Progenitor cell of endocrine pancreas (in vitro differentiated cells): ENCODE data around the gene GPR26. TPM values are rescaled to one million over a fixed set of nuclear protein-coding genes. Genes with fewer than 3 reads are reported as not detected.

Experiments
- DNase-seq: peaks from one replicate; pipeline ENCODE4 v3.0.0; 2021; ENCODE audit warnings: low spot score; ENCODE audit not compliant: unreplicated experiment
- H3K27ac Mint-ChIP-seq: 2 replicates; pipeline ENCODE4 v1.8.0; 2021; ENCODE audit warnings: mild to moderate bottlenecking, moderate library complexity, mixed read lengths
- H3K27me3 Mint-ChIP-seq: 2 replicates; pipeline ENCODE4 v1.8.0; 2021; ENCODE audit warnings: mixed read lengths
- H3K36me3 Mint-ChIP-seq: 2 replicates; pipeline ENCODE4 v1.8.0; 2022; ENCODE audit warnings: mixed read lengths; ENCODE audit not compliant: insufficient read depth
- H3K4me1 Mint-ChIP-seq: 2 replicates; pipeline ENCODE4 v1.8.0; 2021; ENCODE audit warnings: low read depth, mixed read lengths
- H3K4me3 Mint-ChIP-seq: 2 replicates; pipeline ENCODE4 v1.8.0; 2021; ENCODE audit warnings: low read depth, mild to moderate bottlenecking, moderate library complexity, mixed read lengths
- H3K9me3 Mint-ChIP-seq: 2 replicates; pipeline ENCODE4 v1.8.0; 2021; ENCODE audit warnings: low read depth, mixed read lengths
- CTCF ChIP-seq: fragments of 200-600 bp; sonication (generic); IDR thresholded peaks from one replicate; pipeline ENCODE4 v1.5.0; 2021; ENCODE audit warnings: antibody characterized with exemption, mild to moderate bottlenecking; ENCODE audit not compliant: unreplicated experiment
- total RNA-seq: library from RNA; stranded (reverse); gene quantifications from 2 replicates; pipeline ENCODE4 v1.2.1, GENCODE V29; 2021

Gene GPR26
- total RNA-seq, 1 donor from 2014 or later = not detected

GRCh38 chr10:123715546-123715945 is 49.4 kb downstream of the GPR26 start:
- Mint-ChIP-seq H3K4me1 (no peaks in the 10 kb centered on the region), H3K4me3 (no peak overlapping the region), H3K9me3 (no peaks in the 10 kb centered on the region), H3K36me3 (no peaks in the 10 kb centered on the region), H3K27ac (no peak overlapping the region), H3K27me3 (peaks cover 28% of the 10 kb centered on the region)
- no peak for DNase-seq
- no peak for TF ChIP-seq CTCF

GRCh38 chr10:123717336-123717735 is 51.2 kb downstream of the GPR26 start:
- no peaks in the 10 kb centered on the region for H3K4me1 Mint-ChIP-seq
- no peaks in the 10 kb centered on the region for H3K36me3 Mint-ChIP-seq
- TF ChIP-seq CTCF = no peak
- no peak overlapping the region for H3K27ac Mint-ChIP-seq
- no peak for DNase-seq
- no peaks in the 10 kb centered on the region for H3K9me3 Mint-ChIP-seq
- H3K27me3 Mint-ChIP-seq = peaks cover 39% of the 10 kb centered on the region
- no peak overlapping the region for H3K4me3 Mint-ChIP-seq

GRCh38 chr10:123718544-123719060 is 52.4 kb downstream of the GPR26 start:
- peaks cover 35% of the 10 kb centered on the region for H3K27me3 Mint-ChIP-seq
- TF ChIP-seq CTCF = no peak
- no peak overlapping the region for H3K4me3 Mint-ChIP-seq
- no peaks in the 10 kb centered on the region for H3K4me1 Mint-ChIP-seq
- H3K9me3 Mint-ChIP-seq = no peaks in the 10 kb centered on the region
- H3K27ac Mint-ChIP-seq = no peak overlapping the region
- no peak for DNase-seq
- H3K36me3 Mint-ChIP-seq = no peaks in the 10 kb centered on the region

- Mint-ChIP-seq H3K4me3 (no peak overlapping the region), H3K27ac (no peak overlapping the region), H3K36me3 (no peaks in the 10 kb centered on the region), H3K9me3 (no peaks in the 10 kb centered on the region), H3K4me1 (no peaks in the 10 kb centered on the region), H3K27me3 (peaks cover 21% of the 10 kb centered on the region)
- TF ChIP-seq CTCF = no peak
- DNase-seq = no peak
These were observed 54.4 kb downstream of the GPR26 start for GRCh38 chr10:123720536-123720935.

GRCh38 chr10:123721441-123722049 is 55.4 kb downstream of the GPR26 start:
- Mint-ChIP-seq H3K9me3 (no peaks in the 10 kb centered on the region), H3K4me1 (no peaks in the 10 kb centered on the region), H3K27ac (no peak overlapping the region), H3K27me3 (peaks cover 13% of the 10 kb centered on the region), H3K4me3 (no peak overlapping the region), H3K36me3 (no peaks in the 10 kb centered on the region)
- no peak for DNase-seq
- TF ChIP-seq CTCF = no peak
